B cell (primary cell): ENCODE measurements around the gene MMP2. TPM values are rescaled to one million over a fixed set of nuclear protein-coding genes. Genes with fewer than 3 reads are reported as not detected.

ENCODE experiments used
- ATAC-seq: fragments of 200-7000 bp; cut with Tn5 transposase; one replicate; pipeline ENCODE4 v1.10.0; 2021; ENCODE audit warnings: low read depth, mild to moderate bottlenecking, moderate number of reproducible peaks, moderate library complexity
- CTCF ChIA-PET: fragments of 350-600 bp; sonication (Branson Sonifier 250); formaldehyde crosslinking; loops from one replicate; lab custom pipeline; 2021; ENCODE audit warnings: antibody characterized with exemption, inconsistent platforms; lab: Charles Lee
- POLR2A ChIA-PET: fragments of 350-600 bp; sonication (Branson Sonifier 250); formaldehyde crosslinking; loops from one replicate; lab custom pipeline; 2021; ENCODE audit warnings: antibody characterized with exemption; lab: Charles Lee
- DNase-seq: peaks from one replicate; pipeline ENCODE4 v3.0.0; 2013
- H2AFZ ChIP-seq: 2 replicates; pipeline ENCODE4 v1.6.1; 2012; ENCODE audit warnings: mild to moderate bottlenecking, low read depth, low read length; ENCODE audit not compliant: insufficient read depth, poor library complexity, severe bottlenecking
- H3K27ac ChIP-seq, 2 donors: 1 replicate in 1 of 2; 2 replicates in 1 of 2; pipeline ENCODE4 v1.5.1; 2012 to 2013; ENCODE audit warnings: low read length in 2 of 2, mild to moderate bottlenecking in 2 of 2, moderate library complexity in 1 of 2
- H3K27me3 ChIP-seq, 4 experiments: fragments of 200-600 bp in 1 of 4; sonication (generic) in 1 of 4; replicated peaks in 1 of 4; 1 replicate in 2 of 4; 2 replicates in 2 of 4; pipeline versions ENCODE4 v1.6.1 to v1.7.0; 2013 to 2016; ENCODE audit warnings: low read length in 3 of 4, mild to moderate bottlenecking in 2 of 4, mixed read lengths in 1 of 4, moderate library complexity in 1 of 4; ENCODE audit not compliant: insufficient read depth in 4 of 4, control insufficient read depth in 3 of 4; ENCODE audit errors: control extremely low read depth in 1 of 4
- H3K36me3 ChIP-seq, 2 experiments: replicated peaks in 1 of 2; 1 replicate in 1 of 2; 2 replicates in 1 of 2; pipeline versions ENCODE4 v1.6.1 to v1.7.1; 2013; ENCODE audit warnings: low read length in 1 of 2; ENCODE audit not compliant: insufficient read depth in 2 of 2, control insufficient read depth in 1 of 2; ENCODE audit errors: control extremely low read depth in 1 of 2, extremely low read depth in 1 of 2
- H3K4me1 ChIP-seq, 2 donors: fragments of 200-600 bp in 1 of 2; sonication (generic) in 1 of 2; 1 replicate in 1 of 2; 2 replicates in 1 of 2; pipeline versions ENCODE4 v1.5.1 to v1.6.1; 2013 to 2017; ENCODE audit warnings: low read length in 2 of 2; ENCODE audit not compliant: control insufficient read depth in 2 of 2, insufficient read depth in 2 of 2
- H3K4me2 ChIP-seq: replicated peaks from 2 replicates; pipeline ENCODE3; 2012; ENCODE audit warnings: mild to moderate bottlenecking, low read depth, low read length; ENCODE audit not compliant: poor library complexity, severe bottlenecking
- H3K4me3 ChIP-seq, 5 experiments: fragments of 200-600 bp in 1 of 5; sonication (generic) in 1 of 5; 1 replicate in 3 of 5; 2 replicates in 2 of 5; pipeline versions ENCODE4 v1.5.1 to v1.7.0; 2011 to 2016; ENCODE audit warnings: low read length in 4 of 5, mild to moderate bottlenecking in 4 of 5, low read depth in 2 of 5, control low read depth in 1 of 5, moderate library complexity in 1 of 5; ENCODE audit not compliant: insufficient read depth in 1 of 5; ENCODE audit errors: control extremely low read depth in 1 of 5, extremely low read depth in 1 of 5
- H3K79me2 ChIP-seq: fragments of 200-600 bp; sonication (generic); one replicate; pipeline ENCODE4 v1.6.0; 2016; ENCODE audit warnings: low read length; ENCODE audit not compliant: control insufficient read depth, insufficient read depth
- H3K9ac ChIP-seq: fragments of 200-600 bp; sonication (generic); 2 replicates; pipeline ENCODE4 v1.6.1; 2017; ENCODE audit warnings: mild to moderate bottlenecking, low read length, moderate library complexity
- H3K9me3 ChIP-seq, 3 donors: one replicate each; pipeline versions ENCODE4 v1.6.1 to v1.7.1; 2013; ENCODE audit warnings: low read length in 2 of 3; ENCODE audit not compliant: control insufficient read depth in 2 of 3, insufficient read depth in 1 of 3; ENCODE audit errors: control extremely low read depth in 1 of 3
- H4K20me1 ChIP-seq: 2 replicates; pipeline ENCODE4 v1.6.0; 2012; ENCODE audit warnings: mild to moderate bottlenecking, low read length; ENCODE audit not compliant: insufficient read depth, control insufficient read depth, poor library complexity, severe bottlenecking
- H3K27ac Mint-ChIP-seq: one replicate; pipeline ENCODE4 v1.8.0; 2021; ENCODE audit warnings: mixed read lengths
- H3K27me3 Mint-ChIP-seq: one replicate; pipeline ENCODE4 v1.8.0; 2021; ENCODE audit warnings: mixed read lengths
- H3K4me1 Mint-ChIP-seq: one replicate; pipeline ENCODE4 v1.8.0; 2021; ENCODE audit warnings: mixed read lengths
- H3K4me3 Mint-ChIP-seq: one replicate; pipeline ENCODE4 v1.8.0; 2021; ENCODE audit warnings: mixed read lengths
- H3K9me3 Mint-ChIP-seq: one replicate; pipeline ENCODE4 v1.8.0; 2022; ENCODE audit warnings: mixed read lengths; ENCODE audit not compliant: insufficient read depth
- EZH2 ChIP-seq: IDR thresholded peaks from 2 replicates; pipeline ENCODE4 v1.6.1; 2012; ENCODE audit warnings: borderline replicate concordance, low read depth, mild to moderate bottlenecking, moderate library complexity, low read length; ENCODE audit not compliant: insufficient read depth, poor library complexity, severe bottlenecking
- WGBS: methylation state at CpG from one replicate; pipeline ENCODE4 v1.1.5; 2013; ENCODE audit warnings: missing lambda C conversion rate; ENCODE audit not compliant: insufficient coverage; 5-methylcytosine and 5-hydroxymethylcytosine counted together
- intact Hi-C: fragments of 100-400 bp; cut with micrococcal nuclease; formaldehyde crosslinking; loops from one replicate; pipeline ENCODE4 v1.10.0; 2022
- polyA plus RNA-seq: library from polyadenylated mRNA; depleted of rRNA; stranded (reverse); fragments of >200 nt; gene quantifications from 2 replicates; pipeline ENCODE4 v1.2.3, GENCODE V29; 2012
- total RNA-seq, 2 donors: library from RNA; stranded (reverse); fragments of 120-200 nt in 1 of 2; gene quantifications; 1 replicate in 1 of 2; 2 replicates in 1 of 2; pipeline versions ENCODE4 v1.2.3 to v1.2.4, GENCODE V29; 2013 to 2022
- TF ChIP-seq, protein P1 (sequence below): fragments of 200-600 bp; IDR thresholded peaks from one replicate; pipeline ENCODE4 v1.8.0; 2022; ENCODE audit warnings: antibody characterized with exemption, mild to moderate bottlenecking

Gene MMP2
- total and polyA plus RNA-seq, 2 donors (not counting 1 experiment from before 2014, with no cell fraction given) = not detected

DNA sequence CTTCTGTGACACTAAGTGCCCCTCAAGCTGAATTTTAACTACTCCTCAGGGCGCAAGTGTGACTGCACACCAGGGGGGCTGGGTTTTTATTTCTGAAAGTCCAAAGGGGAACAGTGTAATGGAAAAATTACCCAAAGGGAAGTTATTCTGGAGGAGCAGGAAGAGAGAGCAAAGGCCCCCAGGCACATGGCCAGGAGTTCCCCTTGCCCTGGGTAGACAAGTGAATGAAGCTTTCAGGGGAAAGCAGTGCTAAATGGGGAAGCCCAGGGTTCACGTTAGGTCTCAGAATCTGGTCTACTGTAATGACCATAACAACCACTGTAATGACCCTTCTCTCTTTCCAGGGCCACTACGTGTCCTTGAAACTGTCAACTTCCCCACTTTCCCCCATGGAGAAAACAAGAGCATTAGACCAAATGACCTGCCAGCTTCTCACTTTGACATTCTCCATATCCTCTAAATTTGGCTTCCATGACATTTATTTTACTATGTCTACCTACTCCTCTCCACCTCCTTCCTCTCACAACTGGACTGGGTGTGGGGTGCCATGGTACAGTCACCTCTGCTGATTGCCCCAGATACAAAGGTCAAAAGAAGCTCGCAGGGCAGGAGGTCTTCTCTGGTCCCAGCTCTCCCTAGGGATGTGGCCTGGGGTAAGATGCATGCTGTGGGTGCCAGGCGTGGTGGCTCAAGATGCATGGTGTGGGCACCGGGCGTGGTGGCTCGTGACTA, 34.1 kb upstream of the MMP2 start:
- no peak overlapping the region for H3K4me3 Mint-ChIP-seq
- Histone ChIP-seq H4K20me1 (no peaks in the 10 kb centered on the region), H3K4me3 (no peak overlapping the region), H3K4me2 (no peak overlapping the region), H3K79me2 (no peaks in the 10 kb centered on the region), H3K27ac (no peak overlapping the region), H3K36me3 (no peaks in the 10 kb centered on the region), H3K9ac (no peak overlapping the region), H3K9me3 (no peaks in the 10 kb centered on the region), H2AFZ (no peak overlapping the region), H3K27me3 (no peaks in the 10 kb centered on the region), H3K4me1 (no peaks in the 10 kb centered on the region)
- 40% methylated on average over 5 of the region's 8 CpGs for WGBS
- no peak overlapping the region for H3K27ac Mint-ChIP-seq
- ATAC-seq (no peak), DNase-seq (no peak)
- intact Hi-C loops = no loop called here
- peaks cover 12% of the 10 kb centered on the region for H3K27me3 Mint-ChIP-seq
- CTCF ChIA-PET = interaction anchor here (0.7 kb wide), 1 partner anchor 37 kb away, joined by 4 read pairs; no protein-coding TSS in a partner anchor
- no peaks in the 10 kb centered on the region for H3K4me1 Mint-ChIP-seq
- POLR2A ChIA-PET = no interaction called here
- H3K9me3 Mint-ChIP-seq = peaks cover 2% of the 10 kb centered on the region
- no peak for TF ChIP-seq EZH2
- TF ChIP-seq, protein P1, sequence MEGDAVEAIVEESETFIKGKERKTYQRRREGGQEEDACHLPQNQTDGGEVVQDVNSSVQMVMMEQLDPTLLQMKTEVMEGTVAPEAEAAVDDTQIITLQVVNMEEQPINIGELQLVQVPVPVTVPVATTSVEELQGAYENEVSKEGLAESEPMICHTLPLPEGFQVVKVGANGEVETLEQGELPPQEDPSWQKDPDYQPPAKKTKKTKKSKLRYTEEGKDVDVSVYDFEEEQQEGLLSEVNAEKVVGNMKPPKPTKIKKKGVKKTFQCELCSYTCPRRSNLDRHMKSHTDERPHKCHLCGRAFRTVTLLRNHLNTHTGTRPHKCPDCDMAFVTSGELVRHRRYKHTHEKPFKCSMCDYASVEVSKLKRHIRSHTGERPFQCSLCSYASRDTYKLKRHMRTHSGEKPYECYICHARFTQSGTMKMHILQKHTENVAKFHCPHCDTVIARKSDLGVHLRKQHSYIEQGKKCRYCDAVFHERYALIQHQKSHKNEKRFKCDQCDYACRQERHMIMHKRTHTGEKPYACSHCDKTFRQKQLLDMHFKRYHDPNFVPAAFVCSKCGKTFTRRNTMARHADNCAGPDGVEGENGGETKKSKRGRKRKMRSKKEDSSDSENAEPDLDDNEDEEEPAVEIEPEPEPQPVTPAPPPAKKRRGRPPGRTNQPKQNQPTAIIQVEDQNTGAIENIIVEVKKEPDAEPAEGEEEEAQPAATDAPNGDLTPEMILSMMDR = no peak

DNA sequence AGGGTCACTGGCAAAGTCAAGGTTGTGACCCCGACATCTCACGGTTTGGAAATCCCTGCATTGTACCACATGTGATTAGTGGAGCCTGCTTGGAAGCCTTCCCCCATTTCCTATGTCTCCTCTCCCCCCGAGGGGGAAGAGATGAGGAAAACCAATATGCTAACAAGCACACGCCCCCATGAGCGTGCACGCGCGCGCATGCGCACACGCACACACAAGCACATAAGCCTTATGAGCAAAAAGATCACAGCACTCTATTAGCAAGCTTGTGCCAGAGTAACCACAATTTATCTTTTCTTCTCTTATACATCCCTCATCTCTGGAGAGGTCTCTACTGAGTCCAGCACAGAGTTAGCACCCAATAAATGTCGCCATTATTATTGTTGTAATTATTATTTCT, 31.8 kb upstream of the MMP2 start:
- H2AFZ ChIP-seq = no peak overlapping the region
- ChIA-PET POLR2A (no interaction called here), CTCF (interaction anchor here (0.9 kb wide), 1 partner anchor 12 kb away, joined by 3 read pairs; no protein-coding TSS in a partner anchor)
- DNase-seq (no peak), ATAC-seq (no peak)
- H3K4me3 ChIP-seq = no peak overlapping the region
- no peak for TF ChIP-seq EZH2
- TF ChIP-seq, protein P1 = no peak
- 77% methylated on average over 9 of the region's 12 CpGs for WGBS
- H4K20me1 ChIP-seq = no peaks in the 10 kb centered on the region
- no peaks in the 10 kb centered on the region for H3K79me2 ChIP-seq
- no peak overlapping the region for H3K27ac ChIP-seq
- no peaks in the 10 kb centered on the region for H3K4me1 ChIP-seq
- no peak overlapping the region for H3K4me2 ChIP-seq
- intact Hi-C loops = no loop called here
- Mint-ChIP-seq H3K27me3 (peaks cover 15% of the 10 kb centered on the region), H3K9me3 (peaks cover 2% of the 10 kb centered on the region), H3K4me3 (no peak overlapping the region), H3K4me1 (no peaks in the 10 kb centered on the region), H3K27ac (no peak overlapping the region)
- H3K9me3 ChIP-seq = no peaks in the 10 kb centered on the region
- no peaks in the 10 kb centered on the region for H3K36me3 ChIP-seq
- no peak overlapping the region for H3K9ac ChIP-seq
- no peaks in the 10 kb centered on the region for H3K27me3 ChIP-seq
